ENCODE data around the gene SHH.

SHH gene

GRCh38 chr7:155766966-155767916 lies 45.0 kb downstream of the SHH start:
- in situ Hi-C loops (cut with HindIII; ENCODE audit: low sequenced_read_pairs) = no loop called here

- in situ Hi-C loops (cut with HindIII; ENCODE audit: low sequenced_read_pairs) = no loop called here
Observed at GRCh38 chr7:155766386-155766785, 45.9 kb downstream of the SHH start.

GRCh38 chr7:155765458-155765857 lies 46.8 kb downstream of the SHH start:
- in situ Hi-C loops (cut with HindIII; ENCODE audit: low sequenced_read_pairs) = no loop called here

- in situ Hi-C loops (cut with HindIII; ENCODE audit: low sequenced_read_pairs) = no loop called here
Observed at GRCh38 chr7:155764438-155764793, 47.8 kb downstream of the SHH start.

GRCh38 chr7:155763691-155764437 lies 48.4 kb downstream of the SHH start:
- in situ Hi-C loops (cut with HindIII; ENCODE audit: low sequenced_read_pairs) = no loop called here

- in situ Hi-C loops (cut with HindIII; ENCODE audit: low sequenced_read_pairs) = no loop called here
Observed at GRCh38 chr7:155763122-155763521, 49.1 kb downstream of the SHH start.

GRCh38 chr7:155762655-155763054 lies 49.6 kb downstream of the SHH start:
- in situ Hi-C loops (cut with HindIII; ENCODE audit: low sequenced_read_pairs) = no loop called here

- in situ Hi-C loops (cut with HindIII; ENCODE audit: low sequenced_read_pairs) = no loop called here
Observed at GRCh38 chr7:155762036-155762435, 50.2 kb downstream of the SHH start.

- in situ Hi-C loops (cut with HindIII; ENCODE audit: low sequenced_read_pairs) = no loop called here
Observed at GRCh38 chr7:155761162-155761561, 51.1 kb downstream of the SHH start.

GRCh38 chr7:155759740-155760430 lies 52.4 kb downstream of the SHH start:
- in situ Hi-C loops (cut with HindIII; ENCODE audit: low sequenced_read_pairs) = no loop called here

GRCh38 chr7:155758348-155758747 lies 53.9 kb downstream of the SHH start:
- in situ Hi-C loops (cut with HindIII; ENCODE audit: low sequenced_read_pairs) = no loop called here

GRCh38 chr7:155756322-155756721 lies 55.9 kb downstream of the SHH start:
- in situ Hi-C loops (cut with HindIII; ENCODE audit: low sequenced_read_pairs) = no loop called here

GRCh38 chr7:155755026-155755425 lies 57.2 kb downstream of the SHH start:
- in situ Hi-C loops (cut with HindIII; ENCODE audit: low sequenced_read_pairs) = no loop called here

GRCh38 chr7:155754165-155754564 lies 58.1 kb downstream of the SHH start:
- in situ Hi-C loops (cut with HindIII; ENCODE audit: low sequenced_read_pairs) = no loop called here

- in situ Hi-C loops (cut with HindIII; ENCODE audit: low sequenced_read_pairs) = no loop called here
Observed at GRCh38 chr7:155753446-155753965, 58.8 kb downstream of the SHH start.

GRCh38 chr7:155752756-155753445 lies 59.4 kb downstream of the SHH start:
- in situ Hi-C loops (cut with HindIII; ENCODE audit: low sequenced_read_pairs) = no loop called here

- in situ Hi-C loops (cut with HindIII; ENCODE audit: low sequenced_read_pairs) = no loop called here
Observed at GRCh38 chr7:155751409-155751808, 60.9 kb downstream of the SHH start.

GRCh38 chr7:155750255-155751125 lies 61.8 kb downstream of the SHH start:
- in situ Hi-C loops (cut with HindIII; ENCODE audit: low sequenced_read_pairs) = no loop called here

Measured in DLD1 (cell line).